Gastrocnemius medialis (tissue), 4 donors: ENCODE data around the gene KMT5C. TPM values are rescaled to one million over a fixed set of nuclear protein-coding genes. Genes with fewer than 3 reads are reported as not detected.
A peak's percentile ranks its signal among the peaks of the same experiment; 100 is the strongest.

Experiments
- ATAC-seq, 2 donors: fragments of 150-250 bp; one replicate each; pipeline ENCODE4 v1.9.1; 2016
- DNase-seq, 2 donors: peaks; one replicate each; pipeline ENCODE4 v3.0.0-alpha.2; 2019
- H3K27ac ChIP-seq, 4 donors: fragments of 200-600 bp; sonication (generic); 1 replicate in 1 of 4; 2 replicates in 3 of 4; pipeline ENCODE4 v1.5.1; 2016 to 2018; ENCODE audit warnings: mild to moderate bottlenecking in 2 of 4, moderate library complexity in 1 of 4
- H3K27me3 ChIP-seq, 3 donors: fragments of 200-600 bp; sonication (generic) in 2 of 3; 1 replicate in 1 of 3; 2 replicates in 2 of 3; pipeline versions ENCODE4 v1.5.1 to v1.6.0; 2016 to 2019; ENCODE audit warnings: mild to moderate bottlenecking in 1 of 3, moderate library complexity in 1 of 3
- H3K36me3 ChIP-seq, 2 donors: fragments of 200-600 bp; sonication (generic) in 1 of 2; one replicate each; pipeline ENCODE4 v1.5.1; 2017 to 2018
- H3K4me1 ChIP-seq, 2 donors: fragments of 200-600 bp; sonication (generic) in 1 of 2; one replicate each; pipeline ENCODE4 v1.5.1; 2016 to 2017; ENCODE audit warnings: mild to moderate bottlenecking in 2 of 2
- H3K4me3 ChIP-seq, 4 donors: fragments of 200-600 bp; sonication (generic) in 3 of 4; 1 replicate in 1 of 4; 2 replicates in 3 of 4; pipeline ENCODE4 v1.5.1; 2016 to 2019; ENCODE audit warnings: mild to moderate bottlenecking in 2 of 4
- H3K9me3 ChIP-seq, 3 donors: fragments of 200-600 bp; sonication (generic) in 2 of 3; 1 replicate in 1 of 3; 2 replicates in 2 of 3; pipeline ENCODE4 v1.5.1; 2016 to 2019
- CTCF ChIP-seq, 5 experiments: fragments of 450-650 bp in 3 of 5; fragments of 200-600 bp in 2 of 5; sonication (generic) in 2 of 5; IDR thresholded peaks in 4 of 5; conservative IDR thresholded peaks in 1 of 5; 1 replicate in 4 of 5; 2 replicates in 1 of 5; pipeline ENCODE4 v1.5.1; 2016 to 2019; ENCODE audit warnings: antibody characterized with exemption in 5 of 5, mild to moderate bottlenecking in 3 of 5, moderate library complexity in 3 of 5
- POLR2A ChIP-seq, 2 donors: fragments of 450-650 bp; IDR thresholded peaks; one replicate each; pipeline ENCODE4 v1.6.1; 2017; ENCODE audit warnings: antibody characterized with exemption in 2 of 2, mild to moderate bottlenecking in 2 of 2, moderate library complexity in 2 of 2
- in situ Hi-C, 4 donors: fragments of 200-750 bp; cut with MboI; loops; one replicate each; pipeline versions ENCODE4 v1.15.0 to v1.8.0; 2017; ENCODE audit warnings: low sequenced_read_pairs in 4 of 4
- intact Hi-C: fragments of 100-400 bp; cut with DNase I; formaldehyde crosslinking; loops from one replicate; pipeline ENCODE4 v1.15.1; 2023; ENCODE audit warnings: low total_unique reads
- total RNA-seq, 4 donors: library from RNA; depleted of rRNA; stranded (reverse); fragments of >200 nt; gene quantifications; one replicate each; pipeline versions ENCODE4 v1.1.0 to v1.2.3, GENCODE V29; 2016

KMT5C gene
- total RNA-seq, 4 donors from 2014 or later, result 2.5 to 5.4 (median 4.5) TPM

GRCh38 chr19:55352549-55353145 is 13.0 kb downstream of the KMT5C start:
- H3K27me3 ChIP-seq, result peaks cover 39 to 57% (median 54%) of the 10 kb centered on the region in 3 donors
- TF ChIP-seq CTCF (IDR thresholded peaks at IDR 0.05 in 4 of 5, conservative IDR thresholded peaks at IDR 0.05 in 1 of 5) (no peak), POLR2A (IDR thresholded peaks at IDR 0.05) (no peak)
- in situ Hi-C loops (no loop called here), intact Hi-C loops (no loop called here)
- no peak overlapping the region for H3K4me3 ChIP-seq
- no peaks in the 10 kb centered on the region for H3K36me3 ChIP-seq
- peaks cover 0 to 15% of the 10 kb centered on the region in 2 donors for H3K4me1 ChIP-seq
- DNase-seq (no peak), ATAC-seq (no peak)
- H3K27ac ChIP-seq, result no peak overlapping the region
- H3K9me3 ChIP-seq, result no peaks in the 10 kb centered on the region

GRCh38 chr19:55353356-55353802 is 13.7 kb downstream of the KMT5C start:
- Histone ChIP-seq H3K4me1 (peaks cover 0 to 15% of the 10 kb centered on the region in 2 donors), H3K4me3 (peak overlapping the region; percentile 46 to 54 (median 50)), H3K9me3 (no peaks in the 10 kb centered on the region), H3K27ac (no peak overlapping the region), H3K27me3 (peaks cover 42 to 57% (median 54%) of the 10 kb centered on the region in 3 donors), H3K36me3 (no peaks in the 10 kb centered on the region)
- DNase-seq (no peak), ATAC-seq (no peak)
- in situ Hi-C loops (no loop called here), intact Hi-C loops (no loop called here)
- TF ChIP-seq CTCF (IDR thresholded peaks at IDR 0.05 in 4 of 5, conservative IDR thresholded peaks at IDR 0.05 in 1 of 5) (no peak), POLR2A (IDR thresholded peaks at IDR 0.05) (no peak)

- Histone ChIP-seq H3K36me3 (no peaks in the 10 kb centered on the region), H3K4me3 (peak overlapping the region; percentile 46 to 54 (median 50)), H3K9me3 (no peaks in the 10 kb centered on the region), H3K4me1 (peaks cover 0 to 15% of the 10 kb centered on the region in 2 donors), H3K27me3 (peaks cover 42 to 57% (median 54%) of the 10 kb centered on the region in 3 donors), H3K27ac (no peak overlapping the region)
- peak; percentile 84 to 86 for ATAC-seq
- in situ Hi-C loops (no loop called here), intact Hi-C loops (no loop called here)
- peak in 1 of 2 donors; percentile 36 for DNase-seq
- no peak for TF ChIP-seq POLR2A (IDR thresholded peaks at IDR 0.05)
These were observed 14.4 kb downstream of the KMT5C start for GRCh38 chr19:55353803-55354697.

GRCh38 chr19:55354698-55355212 is 15.1 kb downstream of the KMT5C start, which contains the start of gene COX6B2:
COX6B2 (minus strand) TSS chr19:55354719; CDS start chr19:55354521, 198 bp downstream.
- Histone ChIP-seq H3K4me1 (peaks cover 0 to 15% of the 10 kb centered on the region in 2 donors), H3K4me3 (peak within 1 kb of the TSS; percentile 46 to 54 (median 50)), H3K27me3 (peaks cover 42 to 57% (median 54%) of the 10 kb centered on the region in 3 donors), H3K9me3 (no peaks in the 10 kb centered on the region), H3K27ac (no peak within 1 kb of the TSS), H3K36me3 (no peaks in the 10 kb centered on the region)
- in situ Hi-C loops, result no loop called here
- TF ChIP-seq CTCF (IDR thresholded peaks at IDR 0.05 in 4 of 5, conservative IDR thresholded peaks at IDR 0.05 in 1 of 5) (no peak), POLR2A (IDR thresholded peaks at IDR 0.05) (no peak)
- ATAC-seq, result no peak
- DNase-seq, result no peak
- intact Hi-C loops, result no loop called here
